ENCODE data around the gene ASCL4. TPM values are rescaled to one million over a fixed set of nuclear protein-coding genes. Genes with fewer than 3 reads are reported as not detected.

Gene ASCL4
- total and polyA plus RNA-seq, 5 donors = 0.02 TPM; not detected in 4

GRCh38 chr12:107778383-107779025 is 4.0 kb downstream of the ASCL4 start:
- ATAC-seq (peak in 1 of 2 donors; percentile 59), DNase-seq (peak in 1 of 3 donors; percentile 42)
- 53% methylated on average over 11 of the region's 11 CpGs for WGBS
- intact Hi-C loops (cut with DNase I) = no loop called here
- no peak overlapping the region for H3K4me3 ChIP-seq (ENCODE audit: low read length)
- H3K27me3 ChIP-seq (ENCODE audit: control insufficient read depth, insufficient read depth) = peaks cover 4% of the 10 kb centered on the region
- no peak overlapping the region for H3K27ac ChIP-seq (ENCODE audit: low read length)
- no peaks in the 10 kb centered on the region for H3K9me3 ChIP-seq (ENCODE audit: control insufficient read depth, low read length)
- no peaks in the 10 kb centered on the region for H3K4me1 ChIP-seq (ENCODE audit: control insufficient read depth, insufficient read depth, low read length)

DNA sequence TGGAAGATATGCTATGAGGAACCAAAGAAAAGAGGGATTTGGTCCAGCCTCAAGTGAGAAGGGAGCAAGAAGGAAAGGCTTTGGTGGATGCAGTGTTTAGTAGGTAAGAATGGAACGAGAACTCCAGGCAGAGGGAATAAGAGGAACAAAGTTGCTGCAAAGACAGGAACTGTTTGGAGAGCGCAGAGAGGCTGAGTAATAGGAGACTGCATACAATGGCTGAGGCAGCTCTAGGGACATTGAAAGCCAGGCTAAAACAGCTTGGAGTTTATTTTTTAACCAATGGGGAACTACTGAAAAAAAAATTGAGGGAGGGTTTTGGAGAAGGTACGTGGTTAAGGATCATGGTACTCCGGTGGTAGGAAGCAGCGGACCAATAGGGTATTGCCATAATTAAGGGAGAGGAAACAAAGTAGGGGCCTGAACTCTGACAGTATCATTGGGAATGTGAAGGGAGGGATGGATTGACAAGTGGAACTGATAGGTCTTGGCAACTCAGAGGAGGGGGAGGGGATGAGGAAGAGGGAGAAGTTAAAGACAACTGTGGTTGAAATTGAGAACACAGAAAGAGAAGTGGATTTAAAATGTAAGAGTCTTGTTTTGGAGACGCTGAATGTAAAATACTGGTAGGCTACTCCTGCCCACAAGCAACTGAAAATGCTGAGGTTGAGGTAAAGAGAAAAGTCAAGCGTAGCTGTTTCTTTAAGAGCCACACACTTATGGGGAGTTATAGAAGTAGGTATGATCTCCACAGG is 4.8 kb downstream of the ASCL4 start:
- 68% methylated on average over 7 of the region's 7 CpGs for WGBS
- no peak overlapping the region for H3K4me3 ChIP-seq (ENCODE audit: low read length)
- H3K27ac ChIP-seq (ENCODE audit: low read length) = no peak overlapping the region
- intact Hi-C loops (cut with DNase I) = no loop called here
- DNase-seq (no peak), ATAC-seq (peak in 1 of 2 donors; percentile 36)
- no peaks in the 10 kb centered on the region for H3K4me1 ChIP-seq (ENCODE audit: control insufficient read depth, insufficient read depth, low read length)
- no peaks in the 10 kb centered on the region for H3K9me3 ChIP-seq (ENCODE audit: control insufficient read depth, low read length)
- H3K27me3 ChIP-seq (ENCODE audit: control insufficient read depth, insufficient read depth) = peaks cover 4% of the 10 kb centered on the region

DNA sequence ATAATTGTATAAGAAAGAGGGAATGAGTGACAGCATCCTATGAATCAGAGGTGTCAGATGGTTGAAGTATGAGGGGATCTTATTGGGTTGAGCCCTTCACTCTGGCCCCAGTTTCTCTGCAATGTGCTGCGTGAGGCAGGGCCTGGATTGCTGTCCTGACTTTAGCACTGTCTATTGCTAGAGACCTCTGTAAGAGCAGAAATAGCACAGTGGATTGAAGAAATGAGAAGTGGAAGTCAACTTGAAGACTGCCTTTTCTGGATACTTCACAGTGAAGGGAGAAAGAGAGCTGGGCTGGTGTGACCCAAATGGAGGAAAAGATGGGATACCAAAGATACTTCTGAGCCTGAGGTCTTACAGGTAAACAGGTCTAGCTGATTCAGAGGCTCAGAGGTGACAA is 5.8 kb downstream of the ASCL4 start:
- Histone ChIP-seq H3K27me3 (ENCODE audit: control insufficient read depth, insufficient read depth) (peaks cover 4% of the 10 kb centered on the region), H3K4me3 (ENCODE audit: low read length) (no peak overlapping the region), H3K27ac (ENCODE audit: low read length) (no peak overlapping the region), H3K9me3 (ENCODE audit: control insufficient read depth, low read length) (no peaks in the 10 kb centered on the region), H3K4me1 (ENCODE audit: control insufficient read depth, insufficient read depth, low read length) (no peaks in the 10 kb centered on the region)
- 52% methylated on average over 1 of the region's 1 CpG for whole genome bisulfite sequencing
- ATAC-seq = no peak
- intact Hi-C loops (cut with DNase I) = no loop called here
- DNase-seq = no peak

DNA sequence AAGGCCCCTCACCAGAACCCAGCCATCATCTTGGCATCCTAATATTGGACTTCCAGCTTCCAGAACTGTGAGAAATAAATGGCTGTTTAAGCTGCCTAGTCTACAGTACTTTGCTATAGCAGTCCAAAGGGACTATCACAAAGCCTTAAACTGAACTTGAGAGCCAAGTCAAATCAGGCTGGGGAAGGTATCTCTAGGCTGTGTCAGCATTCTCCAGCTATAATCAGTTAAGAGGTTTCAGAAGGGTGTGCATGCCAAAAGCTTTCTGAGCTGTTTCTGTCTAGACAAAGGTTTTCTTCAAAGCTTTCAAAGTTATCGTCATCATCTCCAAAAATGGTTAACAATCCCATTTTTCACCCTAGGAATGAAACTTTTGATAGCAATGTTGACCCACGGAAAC is 7.6 kb downstream of the ASCL4 start:
- 47% methylated on average over 2 of the region's 2 CpGs for WGBS
- intact Hi-C loops (cut with DNase I) = no loop called here
- H3K27ac ChIP-seq (ENCODE audit: low read length) = no peak overlapping the region
- ATAC-seq (no peak), DNase-seq (no peak)
- no peaks in the 10 kb centered on the region for H3K9me3 ChIP-seq (ENCODE audit: control insufficient read depth, low read length)
- peaks cover under 1% of the 10 kb centered on the region for H3K27me3 ChIP-seq (ENCODE audit: control insufficient read depth, insufficient read depth)
- no peaks in the 10 kb centered on the region for H3K4me1 ChIP-seq (ENCODE audit: control insufficient read depth, insufficient read depth, low read length)
- no peak overlapping the region for H3K4me3 ChIP-seq (ENCODE audit: low read length)

- intact Hi-C loops (cut with DNase I) = no loop called here
- H3K27me3 ChIP-seq (ENCODE audit: control insufficient read depth, insufficient read depth) = no peaks in the 10 kb centered on the region
- no peaks in the 10 kb centered on the region for H3K4me1 ChIP-seq (ENCODE audit: control insufficient read depth, insufficient read depth, low read length)
These were observed 9.2 kb downstream of the ASCL4 start for GRCh38 chr12:107783406-107784376.

DNA sequence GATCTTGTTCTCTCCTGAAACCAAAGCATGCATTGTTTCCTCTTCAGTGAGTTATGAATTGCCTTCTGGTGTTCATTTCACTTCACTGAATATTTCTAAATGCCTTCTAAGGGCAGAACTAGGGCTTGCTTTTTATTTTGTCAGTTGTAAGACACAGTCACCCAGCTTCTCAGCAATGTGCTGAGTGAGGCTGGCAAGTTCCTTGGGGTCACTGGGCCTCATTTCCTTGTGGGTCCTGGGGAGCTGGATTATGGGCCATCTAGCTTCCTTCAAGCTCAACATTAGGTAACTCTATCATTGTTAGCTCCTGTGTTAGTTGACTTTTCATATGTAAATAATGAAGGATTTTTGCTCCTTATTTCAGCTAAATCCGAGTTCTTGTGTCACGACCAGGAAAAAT is 13.8 kb downstream of the ASCL4 start:
- WGBS = 94% methylated on average over 2 of the region's 2 CpGs
- no peaks in the 10 kb centered on the region for H3K4me1 ChIP-seq (ENCODE audit: control insufficient read depth, insufficient read depth, low read length)
- H3K27me3 ChIP-seq (ENCODE audit: control insufficient read depth, insufficient read depth) = no peaks in the 10 kb centered on the region
- H3K4me3 ChIP-seq (ENCODE audit: low read length) = no peak overlapping the region
- no peak for DNase-seq
- ATAC-seq = no peak
- no peaks in the 10 kb centered on the region for H3K9me3 ChIP-seq (ENCODE audit: control insufficient read depth, low read length)
- no peak overlapping the region for H3K27ac ChIP-seq (ENCODE audit: low read length)
- intact Hi-C loops (cut with DNase I) = no loop called here

More at GRCh38 chr12:107783406-107784376, 9.2 kb downstream of the ASCL4 start:
- Histone ChIP-seq H3K27ac (ENCODE audit: low read length) (no peak overlapping the region), H3K4me3 (ENCODE audit: low read length) (no peak overlapping the region), H3K9me3 (ENCODE audit: control insufficient read depth, low read length) (no peaks in the 10 kb centered on the region)
- ATAC-seq = no peak
- WGBS = 65% methylated on average over 6 of the region's 6 CpGs
- no peak for DNase-seq

- H3K27me3 ChIP-seq (ENCODE audit: control insufficient read depth, insufficient read depth) = no peaks in the 10 kb centered on the region
- no peak for DNase-seq
- H3K27ac ChIP-seq (ENCODE audit: low read length) = no peak overlapping the region
- H3K4me3 ChIP-seq (ENCODE audit: low read length) = no peak overlapping the region
- H3K9me3 ChIP-seq (ENCODE audit: control insufficient read depth, low read length) = no peaks in the 10 kb centered on the region
- ATAC-seq = no peak
- 71% methylated on average over 17 of the region's 17 CpGs for WGBS
- intact Hi-C loops (cut with DNase I) = no loop called here
- no peaks in the 10 kb centered on the region for H3K4me1 ChIP-seq (ENCODE audit: control insufficient read depth, insufficient read depth, low read length)
These were observed 14.4 kb downstream of the ASCL4 start for GRCh38 chr12:107788690-107789458.

DNA sequence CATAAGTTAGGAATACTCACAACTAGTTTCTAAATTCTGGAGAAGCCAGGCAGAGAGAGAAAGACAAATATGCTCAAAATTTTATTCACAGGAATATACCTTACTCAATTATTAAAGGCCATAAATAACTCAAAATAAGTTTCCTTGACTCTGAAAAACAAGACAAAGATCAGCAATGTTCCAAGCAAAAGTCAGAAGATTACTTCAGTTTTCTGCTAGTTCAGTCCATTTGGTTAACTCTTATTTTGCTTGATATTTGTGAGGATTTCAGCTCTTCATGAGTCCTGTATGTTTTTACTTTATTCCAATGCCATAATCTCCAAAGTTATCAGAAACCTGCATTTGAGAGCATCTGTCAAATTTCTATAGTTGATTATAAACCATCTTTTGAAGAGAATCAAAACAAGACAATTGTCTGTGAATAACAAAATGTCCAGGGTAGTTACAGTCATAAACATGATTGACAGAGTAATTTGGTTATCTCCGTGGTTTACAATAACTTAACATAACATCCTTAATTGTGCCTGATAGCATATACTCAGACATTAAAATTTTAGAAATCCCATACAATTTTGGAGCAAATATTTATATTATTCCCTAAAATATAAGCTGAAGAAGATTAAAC is 17.1 kb downstream of the ASCL4 start:
- no peak overlapping the region for H3K4me3 ChIP-seq (ENCODE audit: low read length)
- no peaks in the 10 kb centered on the region for H3K9me3 ChIP-seq (ENCODE audit: control insufficient read depth, low read length)
- H3K27me3 ChIP-seq (ENCODE audit: control insufficient read depth, insufficient read depth) = peaks cover 3% of the 10 kb centered on the region
- no peak overlapping the region for H3K27ac ChIP-seq (ENCODE audit: low read length)
- ATAC-seq (no peak), DNase-seq (no peak)
- intact Hi-C loops (cut with DNase I) = no loop called here
- H3K4me1 ChIP-seq (ENCODE audit: control insufficient read depth, insufficient read depth, low read length) = no peaks in the 10 kb centered on the region
- WGBS = 64% methylated on average over 1 of the region's 1 CpG

DNA sequence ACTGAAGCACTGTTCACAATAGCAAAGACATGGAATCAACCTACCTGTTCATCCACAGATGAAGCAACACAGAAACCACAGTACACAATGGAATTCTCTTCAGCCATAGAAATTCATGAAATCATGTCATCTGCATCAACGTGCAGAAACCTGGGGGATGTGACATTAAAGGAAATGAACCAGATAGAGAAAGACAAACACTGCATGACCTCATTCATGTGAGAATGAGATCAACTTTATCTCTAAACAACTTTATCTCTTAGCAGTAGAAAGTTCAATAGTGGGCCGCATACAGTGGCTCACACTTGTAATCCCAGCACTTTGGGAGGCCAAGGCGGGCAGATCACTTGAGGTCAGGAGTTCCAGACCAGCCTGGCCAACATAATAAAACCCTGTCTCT is 19.9 kb downstream of the ASCL4 start:
- Histone ChIP-seq H3K4me3 (ENCODE audit: low read length) (no peak overlapping the region), H3K27me3 (ENCODE audit: control insufficient read depth, insufficient read depth) (peaks cover 8% of the 10 kb centered on the region), H3K27ac (ENCODE audit: low read length) (no peak overlapping the region), H3K4me1 (ENCODE audit: control insufficient read depth, insufficient read depth, low read length) (no peaks in the 10 kb centered on the region), H3K9me3 (ENCODE audit: control insufficient read depth, low read length) (no peaks in the 10 kb centered on the region)
- WGBS = 48% methylated on average over 3 of the region's 3 CpGs
- intact Hi-C loops (cut with DNase I) = no loop called here
- DNase-seq = no peak
- no peak for ATAC-seq

- ATAC-seq = no peak
- intact Hi-C loops (cut with DNase I) = no loop called here
- DNase-seq = no peak
- no peaks in the 10 kb centered on the region for H3K9me3 ChIP-seq (ENCODE audit: control insufficient read depth, low read length)
- H3K27ac ChIP-seq (ENCODE audit: low read length) = no peak overlapping the region
- 60% methylated on average over 3 of the region's 3 CpGs for WGBS
- H3K4me3 ChIP-seq (ENCODE audit: low read length) = no peak overlapping the region
- H3K27me3 ChIP-seq (ENCODE audit: control insufficient read depth, insufficient read depth) = peaks cover 8% of the 10 kb centered on the region
- H3K4me1 ChIP-seq (ENCODE audit: control insufficient read depth, insufficient read depth, low read length) = no peaks in the 10 kb centered on the region
These were observed 24.1 kb downstream of the ASCL4 start for GRCh38 chr12:107798580-107798979.

Data from right cardiac atrium (tissue), 5 donors.